PC-3 (cell line): ENCODE data around the gene GDAP1L1.

Source experiments
- CTCF ChIP-seq: fragments of 300-600 bp; sonication (generic); conservative IDR thresholded peaks from 2 replicates; pipeline ENCODE4 v1.5.1; 2017; ENCODE audit warnings: antibody characterized with exemption, low read depth, mild to moderate bottlenecking, low read length
- EZH2 ChIP-seq: fragments of 300-600 bp; sonication (generic); IDR thresholded peaks from one replicate; pipeline ENCODE4 v1.6.1; 2017; ENCODE audit warnings: antibody characterized with exemption, mild to moderate bottlenecking, low read length; ENCODE audit not compliant: unreplicated experiment
- EZH2phosphoT487 ChIP-seq: fragments of 300-600 bp; sonication (generic); IDR thresholded peaks from 2 replicates; pipeline ENCODE4 v1.6.1; 2018; ENCODE audit warnings: mild to moderate bottlenecking, antibody characterized with exemption, low read length, borderline replicate concordance

GRCh38 chr20:44247131-44247571, at the start of gene GDAP1L1:
- no peak for TF ChIP-seq CTCF
- no peak for TF ChIP-seq EZH2
- TF ChIP-seq EZH2phosphoT487, result no peak
